Activated naive CD4-positive, alpha-beta T cell treated with anti-CD3 and anti-CD28 coated beads for 36 hours (primary cell): ENCODE results near the gene GRPEL1. TPM values are rescaled to one million over a fixed set of nuclear protein-coding genes. Genes with fewer than 3 reads are reported as not detected.

Source experiments
- CTCF ChIA-PET: fragments of 350-600 bp; sonication (Branson Sonifier 250); formaldehyde crosslinking; loops from one replicate; lab custom pipeline; 2021; ENCODE audit warnings: antibody characterized with exemption; lab: Charles Lee
- DNase-seq: peaks from one replicate; pipeline ENCODE4 v3.0.0-alpha.2; 2020
- H3K27ac Mint-ChIP-seq: one replicate; pipeline ENCODE4 v1.8.0; 2021; ENCODE audit warnings: mild to moderate bottlenecking, mixed read lengths
- H3K27me3 Mint-ChIP-seq: one replicate; pipeline ENCODE4 v1.8.0; 2021; ENCODE audit warnings: low read depth, mixed read lengths
- H3K36me3 Mint-ChIP-seq: one replicate; pipeline ENCODE4 v1.8.0; 2021; ENCODE audit warnings: low read depth, mixed read lengths
- H3K4me1 Mint-ChIP-seq: one replicate; pipeline ENCODE4 v1.8.0; 2021; ENCODE audit warnings: low read depth, mixed read lengths
- H3K4me3 Mint-ChIP-seq: one replicate; pipeline ENCODE4 v1.8.0; 2021; ENCODE audit warnings: mild to moderate bottlenecking, moderate library complexity, mixed read lengths
- H3K9me3 Mint-ChIP-seq: one replicate; pipeline ENCODE4 v1.8.0; 2021; ENCODE audit warnings: mixed read lengths
- intact Hi-C: fragments of 100-400 bp; cut with micrococcal nuclease; formaldehyde crosslinking; loops from one replicate; pipeline ENCODE4 v1.15.1; 2023
- total RNA-seq, 2 experiments: library from RNA; stranded (reverse); gene quantifications; one replicate each; pipeline ENCODE4 v1.2.3, GENCODE V29; 2021

GRPEL1 gene
- total RNA-seq, 2 experiments from 2014 or later = 53.7 to 53.9 TPM

GRCh38 chr4:7041801-7042502 is 25.9 kb downstream of the GRPEL1 start:
- Mint-ChIP-seq H3K9me3 (no peaks in the 10 kb centered on the region), H3K4me3 (peak overlapping the region; percentile 89), H3K27me3 (no peaks in the 10 kb centered on the region), H3K4me1 (peaks cover 38% of the 10 kb centered on the region), H3K36me3 (no peaks in the 10 kb centered on the region), H3K27ac (no peak overlapping the region)
- intact Hi-C loops = loop anchor here (2.0 kb wide), 4 partner anchors 43 to 325 kb away; partner anchors contain the start of genes BLOC1S4 and KIAA0232
- no peak for DNase-seq
- CTCF ChIA-PET = interaction anchor here (0.6 to 8.2 kb wide), 7 partner anchors 26 to 367 kb away, joined by 3 to 155 read pairs (median 6); partner anchors contain the start of gene GRPEL1

- H3K4me3 Mint-ChIP-seq = no peak overlapping the region
- intact Hi-C loops = no loop called here
These were observed 26.6 kb downstream of the GRPEL1 start for GRCh38 chr4:7041246-7041645.

GRCh38 chr4:7040765-7041164 is 27.1 kb downstream of the GRPEL1 start:
- Mint-ChIP-seq H3K4me1 (peaks cover 30% of the 10 kb centered on the region), H3K4me3 (no peak overlapping the region), H3K27me3 (no peaks in the 10 kb centered on the region), H3K36me3 (no peaks in the 10 kb centered on the region), H3K9me3 (no peaks in the 10 kb centered on the region), H3K27ac (no peak overlapping the region)
- intact Hi-C loops = no loop called here
- no peak for DNase-seq
- CTCF ChIA-PET = interaction anchor here (0.9 to 8.2 kb wide), 3 partner anchors 27 to 123 kb away, joined by 3 to 155 read pairs (median 6); partner anchors contain the start of gene GRPEL1

More at GRCh38 chr4:7041246-7041645, 26.6 kb downstream of the GRPEL1 start:
- Mint-ChIP-seq H3K27ac (no peak overlapping the region), H3K9me3 (no peaks in the 10 kb centered on the region), H3K4me1 (peaks cover 35% of the 10 kb centered on the region), H3K27me3 (no peaks in the 10 kb centered on the region), H3K36me3 (no peaks in the 10 kb centered on the region)
- CTCF ChIA-PET = interaction anchor here (0.6 to 8.2 kb wide), 4 partner anchors 26 to 146 kb away, joined by 4 to 155 read pairs (median 6); partner anchors contain the start of gene GRPEL1
- DNase-seq = no peak

GRCh38 chr4:7037425-7037824 is 30.4 kb downstream of the GRPEL1 start:
- no peak for DNase-seq
- no peak overlapping the region for H3K4me3 Mint-ChIP-seq
- no peaks in the 10 kb centered on the region for H3K9me3 Mint-ChIP-seq
- intact Hi-C loops = no loop called here
- peaks cover 15% of the 10 kb centered on the region for H3K4me1 Mint-ChIP-seq
- CTCF ChIA-PET = interaction anchor here (1.6 kb wide), 1 partner anchor 31 kb away, joined by 4 read pairs; no protein-coding TSS in a partner anchor
- no peaks in the 10 kb centered on the region for H3K27me3 Mint-ChIP-seq
- H3K27ac Mint-ChIP-seq = no peak overlapping the region
- H3K36me3 Mint-ChIP-seq = no peaks in the 10 kb centered on the region

GRCh38 chr4:7034262-7035081 is 33.4 kb downstream of the GRPEL1 start:
- Mint-ChIP-seq H3K27ac (no peak overlapping the region), H3K27me3 (no peaks in the 10 kb centered on the region), H3K4me1 (peaks cover 9% of the 10 kb centered on the region), H3K9me3 (no peaks in the 10 kb centered on the region), H3K36me3 (no peaks in the 10 kb centered on the region), H3K4me3 (no peak overlapping the region)
- CTCF ChIA-PET = interaction anchor here (1.1 kb wide), 1 partner anchor 37 kb away, joined by 4 read pairs; no protein-coding TSS in a partner anchor
- no peak for DNase-seq
- intact Hi-C loops = no loop called here

GRCh38 chr4:7032596-7032995 is 35.3 kb downstream of the GRPEL1 start:
- intact Hi-C loops = no loop called here
- no peaks in the 10 kb centered on the region for H3K9me3 Mint-ChIP-seq
- no peak overlapping the region for H3K27ac Mint-ChIP-seq
- no peak overlapping the region for H3K4me3 Mint-ChIP-seq
- H3K4me1 Mint-ChIP-seq = peaks cover 9% of the 10 kb centered on the region
- H3K36me3 Mint-ChIP-seq = peaks cover 6% of the 10 kb centered on the region
- no peak for DNase-seq
- CTCF ChIA-PET = no interaction called here
- no peaks in the 10 kb centered on the region for H3K27me3 Mint-ChIP-seq

- CTCF ChIA-PET = no interaction called here
- Mint-ChIP-seq H3K9me3 (no peaks in the 10 kb centered on the region), H3K27ac (no peak overlapping the region), H3K27me3 (no peaks in the 10 kb centered on the region), H3K4me3 (no peak overlapping the region), H3K4me1 (peaks cover 3% of the 10 kb centered on the region), H3K36me3 (peaks cover 11% of the 10 kb centered on the region)
- DNase-seq = no peak
- intact Hi-C loops = no loop called here
These were observed 36.1 kb downstream of the GRPEL1 start for GRCh38 chr4:7031558-7032449.

- CTCF ChIA-PET = no interaction called here
- Mint-ChIP-seq H3K4me3 (no peak overlapping the region), H3K9me3 (no peaks in the 10 kb centered on the region), H3K27me3 (no peaks in the 10 kb centered on the region), H3K27ac (no peak overlapping the region), H3K4me1 (no peaks in the 10 kb centered on the region), H3K36me3 (peaks cover 17% of the 10 kb centered on the region)
- DNase-seq = no peak
- intact Hi-C loops = no loop called here
These were observed 37.0 kb downstream of the GRPEL1 start for GRCh38 chr4:7030856-7031255.

GRCh38 chr4:7029921-7030320 is 37.9 kb downstream of the GRPEL1 start:
- peaks cover 17% of the 10 kb centered on the region for H3K36me3 Mint-ChIP-seq
- CTCF ChIA-PET = no interaction called here

GRCh38 chr4:7029212-7029611 is 38.7 kb downstream of the GRPEL1 start:
- intact Hi-C loops = no loop called here
- Mint-ChIP-seq H3K27ac (no peak overlapping the region), H3K4me1 (no peaks in the 10 kb centered on the region), H3K36me3 (peaks cover 17% of the 10 kb centered on the region), H3K27me3 (no peaks in the 10 kb centered on the region), H3K4me3 (no peak overlapping the region), H3K9me3 (no peaks in the 10 kb centered on the region)
- CTCF ChIA-PET = interaction anchor here (0.6 kb wide), 1 partner anchor 12 kb away, joined by 3 read pairs; no protein-coding TSS in a partner anchor
- no peak for DNase-seq

More at GRCh38 chr4:7029921-7030320, 37.9 kb downstream of the GRPEL1 start:
- H3K4me1 Mint-ChIP-seq = no peaks in the 10 kb centered on the region
- no peaks in the 10 kb centered on the region for H3K9me3 Mint-ChIP-seq
- no peak overlapping the region for H3K27ac Mint-ChIP-seq
- no peaks in the 10 kb centered on the region for H3K27me3 Mint-ChIP-seq
- H3K4me3 Mint-ChIP-seq = no peak overlapping the region
- DNase-seq = no peak
- intact Hi-C loops = no loop called here

GRCh38 chr4:7027913-7028312 is 40.0 kb downstream of the GRPEL1 start:
- intact Hi-C loops = no loop called here
- H3K4me1 Mint-ChIP-seq = no peaks in the 10 kb centered on the region
- H3K4me3 Mint-ChIP-seq = no peak overlapping the region
- DNase-seq = no peak
- CTCF ChIA-PET = no interaction called here
- no peaks in the 10 kb centered on the region for H3K27me3 Mint-ChIP-seq
- no peaks in the 10 kb centered on the region for H3K9me3 Mint-ChIP-seq
- H3K27ac Mint-ChIP-seq = no peak overlapping the region
- peaks cover 17% of the 10 kb centered on the region for H3K36me3 Mint-ChIP-seq
